PC-9 (cell line): ENCODE results near the gene GPR173. TPM values are rescaled to one million over a fixed set of nuclear protein-coding genes. Genes with fewer than 3 reads are reported as not detected.

Experiments used
- BruUV-seq: library from RNA; stranded (reverse); fragments of 400-500 nt; replicated peaks from 2 replicates; lab custom pipeline; 2021; lab: Mats Ljungman, UMichigan
- CTCF ChIA-PET: fragments of 300-600 bp; sonication (Branson Sonifier 250); formaldehyde crosslinking; loops from one replicate; lab custom pipeline; 2022; ENCODE audit warnings: antibody characterized with exemption; lab: Charles Lee
- POLR2A ChIA-PET: fragments of 300-600 bp; sonication (Branson Sonifier 250); formaldehyde crosslinking; loops from one replicate; lab custom pipeline; 2022; ENCODE audit warnings: antibody characterized with exemption; ENCODE audit not compliant: unreplicated experiment; lab: Charles Lee
- DNase-seq, 2 experiments: peaks; one replicate each; pipeline versions ENCODE4 v3.0.0 to v3.0.0-alpha.2; 2015 to 2022; ENCODE audit warnings: mixed read lengths in 1 of 2
- H2AFZ ChIP-seq: fragments of 200-600 bp; sonication (generic); 2 replicates; pipeline ENCODE4 v1.8.1; 2017; ENCODE audit warnings: antibody characterized with exemption
- H3F3A ChIP-seq: fragments of 200-600 bp; sonication (generic); 2 replicates; pipeline ENCODE4 v1.8.1; 2017; ENCODE audit warnings: antibody characterized with exemption, mild to moderate bottlenecking, low read depth; ENCODE audit not compliant: insufficient read depth
- H3K27ac ChIP-seq: fragments of 200-600 bp; sonication (generic); 2 replicates; pipeline ENCODE4 v1.6.1; 2016; ENCODE audit warnings: mixed run types
- H3K27me3 ChIP-seq: fragments of 200-600 bp; sonication (generic); 2 replicates; pipeline ENCODE4 v1.6.1; 2016; ENCODE audit warnings: low read depth, mixed run types; ENCODE audit not compliant: insufficient read depth
- H3K36me3 ChIP-seq: fragments of 200-600 bp; sonication (generic); 2 replicates; pipeline ENCODE4 v1.6.1; 2016; ENCODE audit warnings: low read depth, mixed run types
- H3K4me1 ChIP-seq: fragments of 200-600 bp; sonication (generic); replicated peaks from 2 replicates; pipeline ENCODE4 v1.6.1; 2016; ENCODE audit warnings: mixed run types; ENCODE audit not compliant: insufficient read depth
- H3K4me2 ChIP-seq: fragments of 200-600 bp; sonication (generic); 2 replicates; pipeline ENCODE4 v1.6.1; 2017; ENCODE audit warnings: mixed run types
- H3K4me3 ChIP-seq: fragments of 200-600 bp; sonication (generic); 2 replicates; pipeline ENCODE4 v1.6.1; 2016; ENCODE audit warnings: mixed run types
- H3K79me2 ChIP-seq: fragments of 200-600 bp; sonication (generic); 2 replicates; pipeline ENCODE4 v1.6.1; 2017; ENCODE audit warnings: low read depth, mixed run types
- H3K9me2 ChIP-seq: fragments of 200-600 bp; sonication (generic); 2 replicates; pipeline ENCODE4 v1.8.1; 2017; ENCODE audit warnings: mild to moderate bottlenecking; ENCODE audit not compliant: insufficient read depth
- H3K9me3 ChIP-seq: fragments of 200-600 bp; sonication (generic); 2 replicates; pipeline ENCODE4 v1.8.1; 2016; ENCODE audit warnings: low read depth; ENCODE audit not compliant: insufficient read depth
- H4K20me1 ChIP-seq: fragments of 200-600 bp; sonication (generic); 2 replicates; pipeline ENCODE4 v1.8.1; 2017; ENCODE audit not compliant: insufficient read depth
- CTCF ChIP-seq: fragments of 200-600 bp; sonication (generic); conservative IDR thresholded peaks from 2 replicates; pipeline ENCODE4 v1.6.1; 2017; ENCODE audit warnings: mixed run types, antibody characterized with exemption, mild to moderate bottlenecking, moderate library complexity
- EZH2 ChIP-seq: fragments of 200-600 bp; sonication (generic); IDR thresholded peaks from 2 replicates; pipeline ENCODE4 v1.8.0; 2017; ENCODE audit warnings: antibody characterized with exemption, low read depth
- intact Hi-C: fragments of 100-400 bp; cut with micrococcal nuclease; formaldehyde crosslinking; loops from one replicate; pipeline ENCODE4 v1.10.0; 2022; ENCODE audit not compliant: unreplicated experiment
- total RNA-seq: library from RNA; stranded (reverse); gene quantifications from 2 replicates; pipeline ENCODE4 v1.2.3, GENCODE V29; 2021

Gene GPR173
- total RNA-seq, 1 experiment from 2014 or later: 5.1 TPM

GRCh38 chrX:53028678-53029077 lies 19.9 kb upstream of the GPR173 start:
- no peaks in the 10 kb centered on the region for H3K36me3 ChIP-seq
- H3K9me2 ChIP-seq: no peaks in the 10 kb centered on the region
- intact Hi-C loops: no loop called here
- TF ChIP-seq CTCF (no peak), EZH2 (no peak)
- no peaks in the 10 kb centered on the region for H3K4me1 ChIP-seq
- H3K9me3 ChIP-seq: no peaks in the 10 kb centered on the region
- POLR2A ChIA-PET: no interaction called here
- no peak overlapping the region for H3K4me3 ChIP-seq
- no peak overlapping the region for H3K4me2 ChIP-seq
- no peaks in the 10 kb centered on the region for H3K27me3 ChIP-seq
- H3K27ac ChIP-seq: no peak overlapping the region
- CTCF ChIA-PET: no interaction called here
- no peaks in the 10 kb centered on the region for H3F3A ChIP-seq
- no TSS peak for BruUV-seq
- H3K79me2 ChIP-seq: no peaks in the 10 kb centered on the region
- no peak overlapping the region for H2AFZ ChIP-seq
- no peak for DNase-seq
- H4K20me1 ChIP-seq: no peaks in the 10 kb centered on the region

GRCh38 chrX:53031380-53031779 lies 17.2 kb upstream of the GPR173 start:
- Histone ChIP-seq H3F3A (no peaks in the 10 kb centered on the region), H3K9me3 (no peaks in the 10 kb centered on the region), H3K36me3 (no peaks in the 10 kb centered on the region), H3K27ac (no peak overlapping the region), H4K20me1 (no peaks in the 10 kb centered on the region), H3K9me2 (no peaks in the 10 kb centered on the region), H3K79me2 (no peaks in the 10 kb centered on the region), H3K4me3 (no peak overlapping the region), H3K27me3 (no peaks in the 10 kb centered on the region), H2AFZ (no peak overlapping the region), H3K4me2 (no peak overlapping the region), H3K4me1 (no peaks in the 10 kb centered on the region)
- no TSS peak for BruUV-seq
- DNase-seq: no peak
- ChIA-PET CTCF (interaction anchor here (0.6 kb wide), 1 partner anchor 46 kb away, joined by 5 read pairs; no protein-coding TSS in a partner anchor), POLR2A (no interaction called here)
- intact Hi-C loops: no loop called here
- TF ChIP-seq CTCF: no peak
- no peak for TF ChIP-seq EZH2

GRCh38 chrX:53036149-53036548 lies 12.4 kb upstream of the GPR173 start:
- DNase-seq: no peak
- Histone ChIP-seq H3K9me3 (no peaks in the 10 kb centered on the region), H3K27me3 (no peaks in the 10 kb centered on the region), H3K36me3 (no peaks in the 10 kb centered on the region), H2AFZ (no peak overlapping the region), H3K4me3 (no peak overlapping the region), H4K20me1 (no peaks in the 10 kb centered on the region), H3K4me1 (no peaks in the 10 kb centered on the region), H3K4me2 (no peak overlapping the region), H3K27ac (no peak overlapping the region), H3F3A (no peaks in the 10 kb centered on the region), H3K9me2 (no peaks in the 10 kb centered on the region), H3K79me2 (no peaks in the 10 kb centered on the region)
- BruUV-seq: no TSS peak
- TF ChIP-seq CTCF: no peak
- TF ChIP-seq EZH2: no peak
- ChIA-PET POLR2A (no interaction called here), CTCF (no interaction called here)
- intact Hi-C loops: no loop called here
